GM21390 (cell line): ENCODE measurements around the gene ARHGAP15.

Source experiments
- ATAC-seq: cut with Tn5 transposase; IDR thresholded peaks from one replicate; pipeline ENCODE4 v1.9.1; 2021; ENCODE audit not compliant: unreplicated experiment

ARHGAP15 gene

DNA sequence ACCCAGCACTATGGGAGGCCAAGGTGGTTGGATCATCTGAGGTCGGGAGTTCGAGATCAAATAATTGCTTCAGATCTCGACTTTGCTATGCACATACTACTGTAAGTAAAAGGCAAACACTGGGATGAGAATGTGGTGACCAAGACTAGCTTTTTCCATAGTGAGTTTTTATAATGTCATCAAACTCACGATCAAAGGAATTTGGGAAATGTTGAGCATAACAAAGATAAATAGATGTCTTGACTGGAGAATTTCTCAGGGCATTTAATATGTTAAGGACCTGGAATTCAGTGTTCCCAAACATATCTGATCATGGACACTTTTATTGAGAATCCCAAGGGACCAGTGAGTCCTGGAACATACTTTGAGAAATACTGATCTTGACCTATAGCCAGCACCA, 205.6 kb downstream of the ARHGAP15 start:
- no peak for ATAC-seq

DNA sequence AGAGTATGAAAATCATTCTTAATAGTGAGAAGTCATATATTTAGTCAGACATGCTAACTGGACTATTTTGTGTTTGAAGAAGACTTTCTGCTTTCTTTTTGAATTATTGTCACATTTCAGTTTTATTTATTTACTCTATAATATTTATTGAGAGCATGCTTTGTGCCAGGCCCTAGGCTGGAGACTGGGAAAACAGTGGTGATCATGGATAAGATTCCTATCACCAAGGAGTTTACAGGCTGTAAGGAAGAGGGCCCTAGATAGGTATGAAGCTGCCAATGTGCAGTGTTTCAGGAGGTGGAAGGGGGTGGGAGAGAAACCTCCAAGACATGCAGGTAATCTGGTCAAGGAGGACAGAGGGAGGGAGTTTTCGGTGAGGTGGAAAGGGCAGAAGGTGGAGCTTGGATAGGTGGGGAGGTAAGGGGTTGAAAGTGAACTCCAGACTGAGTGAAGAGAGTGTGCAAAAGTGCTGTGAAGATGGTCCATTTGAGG, 207.5 kb downstream of the ARHGAP15 start:
- no peak for ATAC-seq

DNA sequence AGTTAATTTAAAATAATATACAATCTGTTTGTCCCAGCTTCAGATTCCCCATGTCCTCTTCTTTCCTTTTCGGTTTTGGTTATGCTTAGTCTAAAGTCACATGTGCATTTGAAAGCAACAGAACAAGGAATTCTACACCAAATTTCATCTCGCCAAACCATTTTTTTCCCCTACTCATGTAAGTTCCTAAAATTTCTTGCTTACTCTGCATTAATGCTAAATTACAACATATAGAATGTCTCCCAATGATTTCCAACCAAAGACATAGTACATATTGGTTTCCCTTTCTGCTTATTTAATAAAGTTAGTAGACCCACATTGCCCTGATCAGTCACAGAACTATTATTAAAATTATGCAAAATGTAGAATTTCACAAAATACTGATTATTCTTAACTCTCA, 212.3 kb downstream of the ARHGAP15 start:
- no peak for ATAC-seq

DNA sequence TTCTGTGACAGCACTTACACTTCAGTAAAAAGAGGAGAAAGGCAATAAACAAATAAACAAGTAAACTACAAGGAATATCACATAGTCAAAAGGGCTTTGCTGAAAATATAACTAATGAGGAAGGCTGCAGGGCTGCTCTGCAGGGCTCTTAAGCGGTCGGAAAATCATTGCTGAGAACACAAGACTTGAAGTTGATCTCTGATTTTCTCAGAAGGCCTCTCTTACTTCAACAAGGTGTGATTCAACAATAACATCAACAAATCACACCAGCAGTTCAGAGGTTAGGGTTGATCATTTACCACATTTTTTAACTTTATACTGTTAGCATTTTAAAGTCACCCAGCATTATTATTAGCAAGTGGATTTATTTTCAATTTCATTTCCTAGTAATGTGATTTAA, 215.6 kb downstream of the ARHGAP15 start:
- no peak for ATAC-seq

DNA sequence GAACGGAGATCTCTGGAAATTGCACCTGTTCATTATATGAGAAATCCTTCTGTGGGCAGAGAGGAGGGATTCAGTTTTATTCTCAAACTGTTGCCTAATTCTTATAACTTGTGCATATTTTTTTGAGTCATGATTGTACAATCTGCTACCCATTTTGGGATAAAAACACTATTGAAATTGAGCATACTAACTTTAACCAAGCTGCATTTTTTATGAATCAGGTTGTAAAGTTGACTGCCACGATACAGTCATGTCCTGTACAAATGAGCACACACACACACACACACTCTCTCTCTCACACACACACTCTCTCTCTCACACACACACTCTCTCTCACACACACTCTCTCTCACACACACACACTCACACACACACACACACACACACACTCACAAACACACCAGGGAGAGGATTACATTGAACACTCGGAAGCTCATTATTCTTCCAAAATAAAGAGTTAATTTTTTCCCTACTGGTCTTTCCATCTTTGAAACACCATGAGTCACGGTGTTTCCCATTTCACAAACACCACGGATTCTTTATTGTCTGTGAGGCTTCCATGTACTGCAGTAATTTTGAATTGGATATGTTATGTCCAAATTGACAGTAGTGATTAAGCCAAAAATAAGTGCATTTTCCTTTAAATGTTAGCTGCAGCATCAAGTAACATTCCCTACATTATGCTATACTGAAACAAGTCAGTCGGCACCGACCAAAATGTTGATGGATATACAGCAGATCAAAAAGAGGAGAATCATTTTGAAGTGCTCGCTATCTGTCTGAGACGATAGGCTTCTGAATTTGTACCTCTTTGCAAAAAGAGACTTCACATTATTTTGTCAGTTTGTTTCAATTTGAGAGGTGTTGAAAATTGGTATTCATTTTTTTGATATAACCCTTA, 216.9 kb downstream of the ARHGAP15 start:
- ATAC-seq = no peak

DNA sequence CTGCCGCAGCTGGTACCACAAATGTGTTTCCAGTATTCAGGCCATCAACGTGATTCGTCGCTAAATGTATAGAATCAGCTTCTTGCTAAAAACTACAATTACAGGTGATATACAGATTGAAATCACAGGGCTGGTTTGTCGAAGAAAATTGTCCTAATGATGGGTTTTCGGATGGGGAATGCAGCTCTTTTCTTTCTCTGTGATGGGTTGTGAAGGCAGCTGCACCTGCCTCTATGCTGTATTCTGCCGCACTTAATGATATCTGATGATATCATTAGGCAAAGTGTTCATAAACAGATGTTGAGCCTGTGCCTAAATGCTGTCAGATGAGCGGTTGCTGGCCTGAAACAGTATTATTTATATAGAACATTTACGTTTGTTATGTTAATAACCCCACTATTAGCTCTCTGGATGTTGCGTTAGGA, 218.1 kb downstream of the ARHGAP15 start:
- no peak for ATAC-seq

DNA sequence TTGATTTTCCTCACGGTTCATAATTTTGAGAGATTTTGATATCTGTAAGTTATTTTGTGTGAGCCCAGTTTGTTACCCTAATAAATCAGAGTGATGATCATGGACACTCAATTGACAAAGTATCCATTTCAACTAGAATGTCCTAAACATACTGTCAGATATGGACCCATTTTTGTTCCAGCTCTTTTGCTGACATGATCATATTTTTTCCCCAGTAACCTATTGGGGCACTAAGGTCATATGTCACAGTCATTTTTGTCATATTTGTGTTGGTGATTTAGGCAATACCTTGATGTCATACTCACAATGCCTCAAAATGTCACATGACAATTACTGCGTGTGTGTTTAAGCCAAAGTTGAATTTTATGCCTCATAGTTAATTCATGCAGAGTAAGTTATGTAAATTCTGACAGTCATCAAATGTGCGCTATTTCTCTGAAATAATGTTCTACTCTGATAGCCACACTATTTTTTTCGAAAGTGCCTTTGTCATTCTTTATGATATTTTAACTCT, 218.7 kb downstream of the ARHGAP15 start:
- no peak for ATAC-seq

DNA sequence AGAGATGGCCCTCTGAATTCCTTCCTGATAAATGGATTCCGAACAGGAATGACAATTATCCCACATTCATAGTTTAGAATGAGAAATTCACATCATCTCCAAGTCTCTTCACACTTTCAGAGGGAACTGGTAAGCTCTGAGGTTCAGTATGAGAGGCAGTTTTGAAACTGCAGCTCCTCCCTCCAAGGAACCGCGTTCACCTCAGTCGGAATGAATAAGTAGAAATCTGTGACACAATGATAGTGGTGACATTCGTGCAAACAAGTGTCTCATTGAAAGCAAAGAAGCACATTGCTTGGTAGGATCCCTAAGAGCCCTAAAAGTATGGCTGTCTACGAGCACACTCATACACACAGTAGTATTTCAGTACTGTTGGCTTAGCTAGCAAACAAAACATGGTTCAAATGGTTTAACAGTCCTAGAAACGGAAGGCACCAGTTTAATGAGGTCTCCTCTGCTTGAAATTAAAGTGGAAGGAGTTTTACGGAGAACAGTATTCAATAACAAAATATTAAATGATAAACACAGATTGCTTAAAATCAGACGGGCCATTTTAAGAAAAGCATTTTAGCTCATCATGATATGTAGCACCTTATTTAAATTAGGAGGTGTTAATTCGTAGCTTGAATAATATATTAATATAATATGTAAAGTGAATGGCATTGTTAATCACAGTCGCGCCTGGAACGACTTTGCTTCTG, 225.0 kb downstream of the ARHGAP15 start:
- no peak for ATAC-seq

DNA sequence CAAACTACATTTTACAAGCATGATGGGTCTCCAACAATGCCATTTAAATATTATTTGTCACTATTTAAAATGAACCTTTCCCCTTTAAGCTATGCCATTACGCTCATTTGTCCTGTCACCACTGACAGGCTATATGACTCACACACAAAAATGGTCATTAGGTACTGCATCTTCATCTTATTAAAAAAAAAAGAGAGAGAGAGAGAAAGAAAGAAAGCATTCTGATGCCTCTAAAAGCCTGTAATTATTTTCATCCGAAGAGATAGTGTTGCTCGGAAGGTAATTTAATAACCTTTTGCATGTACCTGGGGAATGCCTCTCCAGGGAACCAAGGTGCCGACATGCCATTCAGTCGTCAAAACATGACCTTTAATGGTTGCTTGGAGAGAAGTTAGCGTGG, 226.7 kb downstream of the ARHGAP15 start:
- ATAC-seq = no peak

DNA sequence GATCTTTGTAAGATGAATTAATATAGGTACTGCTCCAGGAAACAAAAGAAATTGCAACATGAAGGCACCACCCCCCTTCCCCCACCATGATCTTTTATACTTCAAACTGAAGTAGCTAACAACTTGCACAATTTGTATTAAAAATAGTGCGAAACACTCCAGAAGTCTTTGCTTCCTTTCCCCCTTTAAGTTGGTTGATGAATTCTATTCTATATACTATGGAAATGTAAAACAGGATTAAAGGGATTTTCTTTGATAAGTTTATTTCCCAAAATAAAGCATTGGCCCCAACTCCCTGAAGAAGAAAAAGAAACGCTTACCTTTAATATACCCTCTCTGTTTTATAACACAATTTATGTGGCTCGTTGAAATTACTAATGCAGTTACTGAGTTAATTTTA, 227.1 kb downstream of the ARHGAP15 start:
- no peak for ATAC-seq

DNA sequence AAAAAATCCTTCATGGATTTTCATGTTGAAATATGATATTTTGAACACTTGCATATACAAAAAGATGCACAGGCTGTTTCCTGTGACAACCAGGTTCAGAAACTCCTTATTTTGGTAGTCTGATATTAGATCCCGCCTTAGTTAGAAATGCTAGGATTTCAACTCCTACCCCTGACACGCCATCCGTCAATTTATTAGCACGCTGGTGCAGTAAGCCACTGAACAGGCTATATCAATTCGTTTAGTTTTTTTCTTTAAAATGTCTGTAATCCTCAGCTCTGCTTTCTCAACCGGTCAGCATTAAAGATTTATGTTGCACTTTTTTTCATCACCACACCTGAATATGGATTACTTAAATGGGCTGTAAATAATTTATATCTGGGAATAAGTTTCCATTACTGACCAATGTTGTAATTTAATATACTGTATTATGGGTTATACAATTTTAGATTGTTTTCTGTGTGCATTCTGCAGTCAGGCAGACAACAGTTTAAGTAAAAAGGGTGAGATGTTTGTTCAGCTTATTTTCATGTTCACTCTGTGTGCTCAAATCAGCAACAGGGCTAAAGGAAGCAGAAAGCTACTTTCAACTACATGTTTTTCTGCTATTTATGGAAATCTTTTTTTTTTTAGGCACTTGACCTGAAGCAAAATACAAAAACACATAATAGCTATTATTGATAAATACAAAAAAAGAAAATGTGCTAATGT, 227.7 kb downstream of the ARHGAP15 start:
- no peak for ATAC-seq

DNA sequence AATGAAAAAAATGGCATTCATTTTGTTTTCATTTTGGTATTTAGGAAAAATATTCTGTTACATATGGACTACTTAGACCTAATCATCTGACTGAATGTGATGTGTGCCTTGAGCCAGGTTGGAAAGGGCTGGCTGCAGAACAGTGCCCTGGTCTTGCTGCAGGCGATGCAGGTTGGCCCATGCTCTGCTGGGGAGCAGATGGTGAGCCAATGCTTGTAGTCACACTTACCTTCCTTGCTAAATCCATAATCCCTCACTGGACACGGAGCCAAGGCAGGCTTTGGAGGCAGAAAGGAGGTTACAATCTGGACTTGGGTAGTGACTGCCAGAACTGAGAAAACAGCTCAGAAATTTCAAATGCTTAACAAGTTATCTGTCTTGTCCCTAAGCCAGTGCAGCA, 228.7 kb downstream of the ARHGAP15 start:
- no peak for ATAC-seq

DNA sequence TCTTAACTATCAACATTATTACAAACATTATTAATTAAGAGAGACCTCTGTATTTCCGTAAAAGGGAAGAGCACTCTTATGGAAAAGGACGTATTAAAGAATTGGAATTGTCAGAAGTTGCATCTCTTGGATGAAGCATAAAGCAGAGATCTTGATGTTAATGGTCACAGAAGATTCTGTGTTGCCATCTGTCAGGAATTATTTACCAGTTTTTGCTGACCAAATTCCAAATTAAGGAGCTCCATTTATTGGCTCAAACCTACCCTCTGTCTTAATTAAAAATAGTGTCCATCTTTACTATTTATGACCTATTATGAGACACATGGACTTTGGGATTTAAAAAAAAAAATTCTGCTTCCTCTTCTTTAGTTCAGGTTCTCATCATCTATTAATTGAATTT, 232.1 kb downstream of the ARHGAP15 start:
- ATAC-seq = no peak

DNA sequence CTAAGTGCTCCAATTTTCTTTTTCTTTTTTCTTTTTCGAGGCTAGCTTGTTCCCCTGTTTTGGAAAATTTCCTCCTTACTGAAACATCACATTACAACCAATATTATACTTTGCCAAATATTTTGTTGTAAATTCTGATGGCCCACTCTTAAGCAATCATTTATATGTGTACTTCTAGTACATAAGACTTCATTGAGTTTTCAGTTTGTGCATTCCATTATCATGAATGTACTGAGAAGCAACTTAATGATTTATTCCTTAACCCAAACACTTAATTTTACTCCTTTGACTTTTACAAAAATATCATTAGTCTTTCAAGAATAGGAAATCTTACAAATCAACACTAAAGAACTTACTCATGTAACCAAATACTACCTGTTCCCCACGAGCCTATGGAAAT, 242.4 kb downstream of the ARHGAP15 start:
- no peak for ATAC-seq

DNA sequence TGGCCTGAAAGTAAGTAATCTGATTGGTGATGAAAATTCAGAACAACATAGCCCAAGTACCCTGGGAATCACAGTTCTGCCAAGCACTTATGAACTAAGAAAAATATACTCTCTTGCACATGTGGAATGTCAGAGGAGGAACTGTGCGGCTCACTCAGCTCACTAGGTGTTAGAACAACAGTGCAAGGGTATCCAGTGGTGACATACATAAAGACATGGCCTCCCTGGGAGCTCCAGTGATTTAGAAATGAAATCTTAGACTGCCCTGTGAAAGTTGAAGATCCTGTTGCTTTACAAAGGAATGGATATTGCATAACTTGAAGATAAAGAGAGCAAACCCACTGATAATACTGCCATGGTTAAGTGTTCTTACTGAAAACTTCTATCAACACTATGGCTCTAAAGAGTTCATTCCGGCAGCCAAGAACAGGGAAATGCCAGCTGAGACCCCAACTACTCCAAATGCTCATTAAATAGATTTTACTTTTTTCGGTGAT, 246.2 kb downstream of the ARHGAP15 start:
- no peak for ATAC-seq

DNA sequence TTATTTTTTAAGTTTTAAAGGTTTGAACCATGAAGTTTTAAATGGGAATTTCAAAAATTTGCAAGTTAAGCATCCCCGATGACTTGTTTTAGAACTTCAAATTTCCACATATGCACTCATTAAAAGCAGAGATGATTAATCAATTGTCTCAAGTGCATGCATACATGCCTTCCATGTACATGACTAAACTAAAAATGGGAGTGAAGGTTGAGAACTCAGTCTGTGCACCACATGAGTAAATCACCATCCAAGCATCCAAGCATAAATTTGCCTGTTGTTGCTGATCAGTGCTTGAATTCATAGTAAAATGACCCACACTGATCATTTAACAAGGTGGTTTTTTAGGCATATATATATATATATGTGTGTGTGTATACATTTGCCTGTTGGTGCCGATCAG, 249.8 kb downstream of the ARHGAP15 start:
- no peak for ATAC-seq

DNA sequence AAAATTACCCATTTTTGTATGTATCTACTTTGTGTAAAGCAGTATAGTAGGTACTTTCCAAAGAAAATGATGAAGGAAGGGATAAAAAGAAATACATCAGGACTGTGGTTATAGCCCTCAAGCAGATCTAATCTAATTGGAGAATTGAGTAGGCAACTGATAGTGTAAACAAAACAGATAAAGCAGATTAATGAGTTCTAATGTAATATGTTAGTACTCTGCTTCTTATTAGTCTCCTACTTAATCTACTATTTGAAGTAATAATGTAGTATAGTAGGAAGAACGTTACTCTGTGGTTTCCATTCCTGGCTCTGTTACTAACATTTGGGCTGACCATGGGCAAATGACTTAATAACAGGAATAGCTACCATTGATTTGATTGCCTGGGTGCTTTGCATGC, 250.7 kb downstream of the ARHGAP15 start:
- no peak for ATAC-seq

DNA sequence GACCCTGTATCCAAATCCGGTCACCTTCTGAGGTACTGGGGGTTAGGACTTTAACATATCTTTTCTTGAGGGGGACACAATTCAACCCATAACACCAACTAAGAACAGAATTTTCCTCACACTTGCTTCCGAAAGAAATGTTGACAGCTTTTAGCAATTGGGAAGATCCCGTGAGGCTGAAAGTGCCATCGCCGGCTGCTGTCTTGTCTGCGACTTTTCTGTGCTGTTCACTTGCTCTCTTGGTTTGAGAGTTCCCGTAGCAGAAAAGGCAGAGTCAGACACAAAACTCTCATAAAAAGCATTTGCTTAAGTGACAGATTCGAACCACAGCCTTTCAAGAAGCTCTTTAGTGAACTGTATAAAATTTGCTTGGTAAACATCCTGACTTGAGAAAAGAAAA, 253.4 kb downstream of the ARHGAP15 start:
- ATAC-seq = no peak

DNA sequence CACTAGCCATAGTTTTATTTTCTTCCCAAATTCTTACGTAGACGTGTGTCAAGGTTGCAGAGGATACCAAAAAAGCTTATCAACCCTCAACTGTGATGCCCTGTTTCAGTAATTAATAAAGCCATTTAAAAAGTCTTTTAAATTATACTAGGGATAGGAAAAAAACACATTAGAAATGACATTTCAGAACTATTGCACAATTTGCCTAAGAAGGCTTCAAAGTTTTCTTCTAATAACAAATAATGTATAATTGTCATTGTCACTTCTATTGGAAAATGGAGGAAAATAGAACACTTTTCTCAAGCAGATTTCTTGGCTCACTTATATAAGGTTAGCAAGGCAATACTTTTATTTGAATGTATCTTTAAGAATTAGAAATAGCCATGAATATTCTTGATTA, 253.8 kb downstream of the ARHGAP15 start:
- ATAC-seq = no peak

DNA sequence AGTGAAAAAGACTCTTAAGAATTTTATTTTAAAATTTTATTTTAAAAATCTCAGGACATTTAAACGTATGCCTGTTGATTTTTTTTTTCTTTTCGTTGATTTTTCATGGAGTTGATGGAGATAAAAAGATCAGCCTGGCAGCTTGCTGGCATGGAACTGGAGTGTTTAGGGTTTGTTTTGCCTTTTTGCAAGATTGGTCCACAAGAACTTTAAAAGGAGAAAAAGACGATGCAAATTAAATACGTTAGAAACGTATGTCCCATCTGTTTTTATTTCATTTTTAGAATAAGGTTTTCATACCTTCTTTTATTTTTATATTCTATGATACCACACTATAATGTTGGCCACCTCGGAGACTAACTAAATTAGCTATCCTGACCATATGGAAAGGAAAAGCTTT, 254.9 kb downstream of the ARHGAP15 start:
- no peak for ATAC-seq

DNA sequence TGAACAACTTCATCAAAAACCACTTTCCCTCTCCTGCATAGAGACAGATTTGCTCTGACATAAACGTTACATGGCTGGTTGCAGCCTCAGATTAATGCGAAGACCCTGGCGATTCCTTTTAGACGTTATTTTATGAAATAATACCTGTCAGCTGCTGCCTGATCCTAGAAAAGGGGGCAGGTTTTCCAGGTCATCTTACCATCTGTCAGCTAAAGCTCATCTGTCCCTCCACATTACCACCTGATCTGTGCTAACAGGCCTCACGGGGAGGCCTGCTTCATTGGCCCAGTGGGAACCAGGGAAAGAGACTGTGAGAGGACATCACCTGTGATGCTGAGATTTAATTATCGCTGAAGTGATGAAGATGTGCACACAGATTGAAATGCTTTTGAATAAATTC, 261.0 kb downstream of the ARHGAP15 start:
- no peak for ATAC-seq
